ENCODE data around the gene DMWD.

Gene DMWD
- total RNA-seq = 23.9 to 29.1 reads per million in 2 donors

- peak; percentile 99 for DNase-seq
These were observed at the start of gene DMWD for GRCh38 chr19:45792470-45793177. Gene DMWD, minus strand, starts transcription at chr19:45792845. Its CDS starts 89 bp downstream, at chr19:45792756.

- DNase-seq = no peak
These were observed 49.6 kb upstream of the DMWD start for GRCh38 chr19:45842198-45842597.

- DNase-seq = no peak
These were observed 42.3 kb upstream of the DMWD start for GRCh38 chr19:45834970-45835369.

GRCh38 chr19:45828945-45829344 is 36.3 kb upstream of the DMWD start:
- no peak for DNase-seq

- DNase-seq = no peak
These were observed 35.9 kb upstream of the DMWD start for GRCh38 chr19:45828523-45828922.

GRCh38 chr19:45827459-45828093 is 34.9 kb upstream of the DMWD start:
- no peak for DNase-seq

- no peak for DNase-seq
These were observed 34.3 kb upstream of the DMWD start for GRCh38 chr19:45826934-45827333.

- no peak for DNase-seq
These were observed 33.6 kb upstream of the DMWD start for GRCh38 chr19:45825917-45826893.

- no peak for DNase-seq
These were observed 32.6 kb upstream of the DMWD start for GRCh38 chr19:45825263-45825605.

- DNase-seq = no peak
These were observed 32.1 kb upstream of the DMWD start for GRCh38 chr19:45824531-45825262.

GRCh38 chr19:45824041-45824471 is 31.4 kb upstream of the DMWD start:
- no peak for DNase-seq

GRCh38 chr19:45823182-45823581 is 30.5 kb upstream of the DMWD start:
- no peak for DNase-seq

- no peak for DNase-seq
These were observed 30.1 kb upstream of the DMWD start for GRCh38 chr19:45822716-45823115.

- DNase-seq = no peak
These were observed 28.9 kb upstream of the DMWD start for GRCh38 chr19:45821570-45821969.

- no peak for DNase-seq
These were observed 28.5 kb upstream of the DMWD start for GRCh38 chr19:45821103-45821521.

- DNase-seq = no peak
These were observed 27.9 kb upstream of the DMWD start for GRCh38 chr19:45820413-45821102.

- no peak for DNase-seq
These were observed 27.1 kb upstream of the DMWD start for GRCh38 chr19:45819769-45820168.

GRCh38 chr19:45817725-45818301 is 25.2 kb upstream of the DMWD start:
- DNase-seq = no peak

- peak; percentile 48 for DNase-seq
These were observed 24.5 kb upstream of the DMWD start for GRCh38 chr19:45817010-45817724.

GRCh38 chr19:45816236-45817009 is 23.8 kb upstream of the DMWD start:
- DNase-seq = no peak

Measured in activated gamma-delta T cell (primary cell).